ENCODE measurements around the gene CRAT.

Gene CRAT

DNA sequence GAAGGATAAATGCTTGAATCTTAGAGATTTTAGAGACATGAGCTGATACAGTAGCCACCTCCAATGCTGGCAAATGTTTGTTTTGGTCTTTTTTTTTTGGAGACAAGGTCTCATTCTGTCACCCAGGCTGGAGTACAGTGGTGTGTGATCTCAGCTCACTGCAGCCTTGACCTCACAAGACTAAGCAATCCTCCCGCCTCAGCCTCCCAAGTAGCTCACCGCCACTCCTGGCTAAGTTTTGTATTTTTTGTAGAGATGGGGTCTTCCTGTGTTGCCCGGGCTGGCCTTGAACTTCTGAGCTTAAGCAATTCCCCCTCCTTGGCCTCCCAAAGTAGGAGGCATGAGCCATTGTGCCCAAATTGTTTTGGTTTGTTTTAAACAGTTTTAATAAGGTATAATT, 36.5 kb downstream of the CRAT start:
- no peak for TF ChIP-seq CEBPB (IDR thresholded peaks at IDR 0.05)
- no peak for TF ChIP-seq TCF12 (IDR thresholded peaks at IDR 0.05; ENCODE audit: low read depth)
- no peak for TF ChIP-seq EGR1 (IDR thresholded peaks at IDR 0.05)
- TF ChIP-seq FOXM1 (IDR thresholded peaks at IDR 0.05; ENCODE audit: borderline replicate concordance, low read depth), result no peak
- no peak for TF ChIP-seq TAF1 (IDR thresholded peaks at IDR 0.05; ENCODE audit: low read depth)
- TF ChIP-seq, protein P1, sequence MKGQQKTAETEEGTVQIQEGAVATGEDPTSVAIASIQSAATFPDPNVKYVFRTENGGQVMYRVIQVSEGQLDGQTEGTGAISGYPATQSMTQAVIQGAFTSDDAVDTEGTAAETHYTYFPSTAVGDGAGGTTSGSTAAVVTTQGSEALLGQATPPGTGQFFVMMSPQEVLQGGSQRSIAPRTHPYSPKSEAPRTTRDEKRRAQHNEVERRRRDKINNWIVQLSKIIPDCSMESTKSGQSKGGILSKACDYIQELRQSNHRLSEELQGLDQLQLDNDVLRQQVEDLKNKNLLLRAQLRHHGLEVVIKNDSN (IDR thresholded peaks at IDR 0.05), result no peak
- no peak for TF ChIP-seq EP300 (IDR thresholded peaks at IDR 0.05; ENCODE audit: borderline replicate concordance)
- TF ChIP-seq YY1 (IDR thresholded peaks at IDR 0.05; ENCODE audit: low read depth), result no peak
- TF ChIP-seq, protein P2, sequence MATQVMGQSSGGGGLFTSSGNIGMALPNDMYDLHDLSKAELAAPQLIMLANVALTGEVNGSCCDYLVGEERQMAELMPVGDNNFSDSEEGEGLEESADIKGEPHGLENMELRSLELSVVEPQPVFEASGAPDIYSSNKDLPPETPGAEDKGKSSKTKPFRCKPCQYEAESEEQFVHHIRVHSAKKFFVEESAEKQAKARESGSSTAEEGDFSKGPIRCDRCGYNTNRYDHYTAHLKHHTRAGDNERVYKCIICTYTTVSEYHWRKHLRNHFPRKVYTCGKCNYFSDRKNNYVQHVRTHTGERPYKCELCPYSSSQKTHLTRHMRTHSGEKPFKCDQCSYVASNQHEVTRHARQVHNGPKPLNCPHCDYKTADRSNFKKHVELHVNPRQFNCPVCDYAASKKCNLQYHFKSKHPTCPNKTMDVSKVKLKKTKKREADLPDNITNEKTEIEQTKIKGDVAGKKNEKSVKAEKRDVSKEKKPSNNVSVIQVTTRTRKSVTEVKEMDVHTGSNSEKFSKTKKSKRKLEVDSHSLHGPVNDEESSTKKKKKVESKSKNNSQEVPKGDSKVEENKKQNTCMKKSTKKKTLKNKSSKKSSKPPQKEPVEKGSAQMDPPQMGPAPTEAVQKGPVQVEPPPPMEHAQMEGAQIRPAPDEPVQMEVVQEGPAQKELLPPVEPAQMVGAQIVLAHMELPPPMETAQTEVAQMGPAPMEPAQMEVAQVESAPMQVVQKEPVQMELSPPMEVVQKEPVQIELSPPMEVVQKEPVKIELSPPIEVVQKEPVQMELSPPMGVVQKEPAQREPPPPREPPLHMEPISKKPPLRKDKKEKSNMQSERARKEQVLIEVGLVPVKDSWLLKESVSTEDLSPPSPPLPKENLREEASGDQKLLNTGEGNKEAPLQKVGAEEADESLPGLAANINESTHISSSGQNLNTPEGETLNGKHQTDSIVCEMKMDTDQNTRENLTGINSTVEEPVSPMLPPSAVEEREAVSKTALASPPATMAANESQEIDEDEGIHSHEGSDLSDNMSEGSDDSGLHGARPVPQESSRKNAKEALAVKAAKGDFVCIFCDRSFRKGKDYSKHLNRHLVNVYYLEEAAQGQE (IDR thresholded peaks at IDR 0.05; ENCODE audit: low read depth), result no peak
- no peak for TF ChIP-seq CREB1 (IDR thresholded peaks at IDR 0.05; ENCODE audit: low read depth)
- no peak for TF ChIP-seq NFIC (IDR thresholded peaks at IDR 0.05)
- TF ChIP-seq, protein P3, sequence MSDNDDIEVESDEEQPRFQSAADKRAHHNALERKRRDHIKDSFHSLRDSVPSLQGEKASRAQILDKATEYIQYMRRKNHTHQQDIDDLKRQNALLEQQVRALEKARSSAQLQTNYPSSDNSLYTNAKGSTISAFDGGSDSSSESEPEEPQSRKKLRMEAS (IDR thresholded peaks at IDR 0.05), result no peak

DNA sequence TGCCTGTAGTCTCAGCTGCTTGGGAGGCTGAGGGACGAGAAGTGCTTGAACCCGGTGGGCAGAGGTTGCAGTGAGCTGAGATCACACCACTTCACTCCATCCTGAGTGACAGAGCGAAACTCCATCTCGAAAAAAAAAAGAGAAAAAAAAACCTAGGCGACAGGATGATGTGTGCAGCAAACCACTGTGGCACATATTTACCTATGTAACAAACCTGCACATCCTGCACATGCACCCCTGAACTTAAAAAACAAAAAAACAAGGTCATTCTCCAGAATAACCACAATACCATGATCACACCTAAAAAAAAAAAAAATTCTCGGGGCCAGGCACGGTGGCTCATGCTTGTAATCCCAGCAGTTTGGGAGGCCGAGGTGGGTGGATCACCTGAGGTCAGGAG, 37.2 kb downstream of the CRAT start:
- TF ChIP-seq FOXM1 (IDR thresholded peaks at IDR 0.05; ENCODE audit: borderline replicate concordance, low read depth) (no peak), TAF1 (IDR thresholded peaks at IDR 0.05; ENCODE audit: low read depth) (no peak), NFIC (IDR thresholded peaks at IDR 0.05) (no peak), CREB1 (IDR thresholded peaks at IDR 0.05; ENCODE audit: low read depth) (no peak), EGR1 (IDR thresholded peaks at IDR 0.05) (no peak), RAD21 (IDR thresholded peaks at IDR 0.05; ENCODE audit: low read depth) (no peak)
- TF ChIP-seq, protein P1 (IDR thresholded peaks at IDR 0.05), result no peak

DNA sequence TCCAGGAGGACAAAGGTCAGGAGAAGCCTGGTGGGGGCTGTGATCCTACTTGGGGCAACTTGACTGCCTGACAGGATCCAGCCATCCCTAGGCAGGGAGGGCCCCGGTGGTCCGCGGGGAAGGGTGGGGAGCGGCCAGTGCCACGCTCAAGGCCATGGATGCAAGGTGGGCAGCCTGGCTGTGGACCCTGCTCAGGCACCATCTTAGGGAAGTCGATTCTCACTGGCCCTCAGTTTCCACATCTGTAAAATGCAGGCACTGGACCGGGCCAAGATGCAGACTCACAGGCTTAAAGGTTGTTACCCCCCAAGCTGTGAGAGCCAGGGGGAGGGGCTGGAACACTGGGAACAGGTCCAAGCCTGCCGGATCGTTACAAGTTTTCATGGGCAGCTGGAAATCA, 38.4 kb downstream of the CRAT start:
- TF ChIP-seq, protein P1 (IDR thresholded peaks at IDR 0.05), result no peak
- TF ChIP-seq, protein P3 (IDR thresholded peaks at IDR 0.05), result no peak
- no peak for TF ChIP-seq TCF12 (IDR thresholded peaks at IDR 0.05; ENCODE audit: low read depth)
- TF ChIP-seq YY1 (IDR thresholded peaks at IDR 0.05; ENCODE audit: low read depth), result no peak
- no peak for TF ChIP-seq FOXM1 (IDR thresholded peaks at IDR 0.05; ENCODE audit: borderline replicate concordance, low read depth)
- TF ChIP-seq NFIC (IDR thresholded peaks at IDR 0.05), result no peak
- no peak for TF ChIP-seq TAF1 (IDR thresholded peaks at IDR 0.05; ENCODE audit: low read depth)
- no peak for TF ChIP-seq CEBPB (IDR thresholded peaks at IDR 0.05)
- no peak for TF ChIP-seq RAD21 (IDR thresholded peaks at IDR 0.05; ENCODE audit: low read depth)
- TF ChIP-seq EGR1 (IDR thresholded peaks at IDR 0.05), result no peak
- TF ChIP-seq, protein P2 (IDR thresholded peaks at IDR 0.05; ENCODE audit: low read depth), result no peak
- no peak for TF ChIP-seq EP300 (IDR thresholded peaks at IDR 0.05; ENCODE audit: borderline replicate concordance)
- TF ChIP-seq TEAD4 (IDR thresholded peaks at IDR 0.05), result no peak
- TF ChIP-seq CREB1 (IDR thresholded peaks at IDR 0.05; ENCODE audit: low read depth), result no peak
- no peak for TF ChIP-seq ZBTB7A (IDR thresholded peaks at IDR 0.05; ENCODE audit: low read depth)

DNA sequence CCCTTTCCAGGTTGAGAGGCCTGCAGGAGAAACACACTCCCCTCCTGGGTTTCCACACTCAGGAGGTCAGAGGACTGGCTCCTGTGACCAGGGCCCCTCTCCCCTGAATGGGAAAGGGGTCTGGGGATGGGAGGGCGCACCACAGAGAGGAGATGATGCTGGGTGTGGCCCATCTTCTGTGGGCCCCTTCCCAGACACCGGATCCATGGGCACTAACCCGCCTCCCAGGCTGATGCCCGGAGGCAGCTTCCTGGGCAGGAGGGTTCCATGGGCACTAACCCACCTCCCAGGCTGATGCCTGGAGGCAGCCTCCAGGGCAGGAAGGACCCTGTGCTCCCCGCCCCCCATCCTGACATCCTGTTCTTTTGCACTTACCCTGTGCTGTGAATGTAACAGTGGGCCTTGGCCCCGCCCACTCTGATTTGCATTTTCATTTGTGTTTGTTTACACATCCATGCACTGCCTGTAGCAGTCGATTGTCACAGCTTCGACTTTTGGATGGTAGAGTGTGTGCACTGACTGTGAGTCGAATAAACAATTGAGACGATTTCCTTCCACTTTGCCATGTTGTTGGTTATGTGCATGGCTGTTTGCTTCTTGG, 39.0 kb downstream of the CRAT start:
- TF ChIP-seq, protein P1 (IDR thresholded peaks at IDR 0.05), result no peak
- no peak for TF ChIP-seq NFIC (IDR thresholded peaks at IDR 0.05)
- no peak for TF ChIP-seq RAD21 (IDR thresholded peaks at IDR 0.05; ENCODE audit: low read depth)
- no peak for TF ChIP-seq ZBTB7A (IDR thresholded peaks at IDR 0.05; ENCODE audit: low read depth)
- TF ChIP-seq TEAD4 (IDR thresholded peaks at IDR 0.05), result no peak
- TF ChIP-seq TCF12 (IDR thresholded peaks at IDR 0.05; ENCODE audit: low read depth), result no peak

Data from Ishikawa (cell line).